ENCODE results near the gene ALDH3A2. TPM values are rescaled to one million over a fixed set of nuclear protein-coding genes. Genes with fewer than 3 reads are reported as not detected.

ALDH3A2 gene
- total RNA-seq, 1 experiment from 2014 or later = 45.2 TPM

- no peak for DNase-seq (ENCODE audit: low read depth, low spot score)
- in situ Hi-C loops (cut with HindIII; ENCODE audit: low pct_unique_long_range_greater_than_20kb, low sequenced_read_pairs) = no loop called here
These were observed 71.0 kb downstream of the ALDH3A2 start for GRCh38 chr17:19719355-19720209.

- in situ Hi-C loops (cut with HindIII; ENCODE audit: low pct_unique_long_range_greater_than_20kb, low sequenced_read_pairs) = no loop called here
- no peak for DNase-seq (ENCODE audit: low read depth, low spot score)
These were observed 71.6 kb downstream of the ALDH3A2 start for GRCh38 chr17:19720210-19720475.

GRCh38 chr17:19720631-19721426 is 72.3 kb downstream of the ALDH3A2 start:
- in situ Hi-C loops (cut with HindIII; ENCODE audit: low pct_unique_long_range_greater_than_20kb, low sequenced_read_pairs) = no loop called here
- DNase-seq (ENCODE audit: low read depth, low spot score) = no peak

- in situ Hi-C loops (cut with HindIII; ENCODE audit: low pct_unique_long_range_greater_than_20kb, low sequenced_read_pairs) = no loop called here
- DNase-seq (ENCODE audit: low read depth, low spot score) = no peak
These were observed 75.4 kb downstream of the ALDH3A2 start for GRCh38 chr17:19723964-19724363.

GRCh38 chr17:19724501-19725420 is 76.2 kb downstream of the ALDH3A2 start:
- no peak for DNase-seq (ENCODE audit: low read depth, low spot score)
- in situ Hi-C loops (cut with HindIII; ENCODE audit: low pct_unique_long_range_greater_than_20kb, low sequenced_read_pairs) = no loop called here

- in situ Hi-C loops (cut with HindIII; ENCODE audit: low pct_unique_long_range_greater_than_20kb, low sequenced_read_pairs) = no loop called here
- no peak for DNase-seq (ENCODE audit: low read depth, low spot score)
These were observed 76.9 kb downstream of the ALDH3A2 start for GRCh38 chr17:19725486-19725885.

GRCh38 chr17:19726631-19727376 is 78.3 kb downstream of the ALDH3A2 start:
- DNase-seq (ENCODE audit: low read depth, low spot score) = peak; percentile 38
- in situ Hi-C loops (cut with HindIII; ENCODE audit: low pct_unique_long_range_greater_than_20kb, low sequenced_read_pairs) = no loop called here

Small RNA genes lying within 50 kb of the gene (small RNA-seq; reads per million reads assigned to genes)
- gene NMTRQ-TTG12-1 = 0 reads per million in 2 experiments
- 0 reads per million in 2 experiments for gene RF00322

Other genes starting within 250 kb of the ALDH3A2 start
- gene RNF112, start 237.5 kb upstream of the ALDH3A2 start, total RNA-seq (2014; rRNA removed; shearing (Covaris generic)) = not detected in 2 replicates
- 17.0 and 17.3 TPM in 2 replicates for gene SLC47A1, start 114.9 kb upstream of the ALDH3A2 start, total RNA-seq (2014; rRNA removed; shearing (Covaris generic))
- gene SLC47A2, start 67.8 kb downstream of the ALDH3A2 start, total RNA-seq (2014; rRNA removed; shearing (Covaris generic)) = not detected in 2 replicates
- gene ALDH3A1, start 99.5 kb downstream of the ALDH3A2 start, total RNA-seq (2014; rRNA removed; shearing (Covaris generic)) = 0.63 TPM in 1 of 2 replicates, not detected in the other
- gene ULK2, start 219.2 kb downstream of the ALDH3A2 start, total RNA-seq (2014; rRNA removed; shearing (Covaris generic)) = 6.5 and 7.6 TPM in 2 replicates

All from SK-MEL-5 (cell line).